Measurements from ENCODE around the gene ZBTB26. TPM values are rescaled to one million over a fixed set of nuclear protein-coding genes. Genes with fewer than 3 reads are reported as not detected.
"Not testable (repeated sequence)": the region's sequence is repeated elsewhere in the genome, so short reads cannot be mapped to it uniquely, and the experiment has no call there.

Gene ZBTB26
- total RNA-seq, 1 donor from 2014 or later: 15.4 TPM

DNA sequence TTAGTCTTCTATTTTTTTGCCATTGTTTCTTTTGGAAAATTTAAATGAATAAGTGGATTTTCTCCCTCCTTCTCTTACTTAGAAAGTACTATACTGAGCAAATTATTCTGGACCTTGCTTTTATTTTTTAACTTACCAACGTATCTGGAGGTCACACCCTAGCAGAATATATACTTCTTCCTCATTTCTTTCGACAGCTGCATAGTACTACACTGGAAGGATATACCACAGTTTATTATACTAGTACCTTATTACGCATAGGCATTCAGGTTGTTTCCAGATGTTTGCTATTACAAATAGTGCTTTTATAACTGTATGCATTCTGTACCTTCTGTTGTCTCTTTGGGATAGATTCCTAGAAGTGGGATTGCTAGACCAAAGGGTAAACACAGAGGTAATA, 42.8 kb downstream of the ZBTB26 start:
- no peak for DNase-seq (ENCODE audit: low spot score, unreplicated experiment)
- peaks cover 24% of the 10 kb centered on the region for H3K36me3 Mint-ChIP-seq (ENCODE audit: insufficient read depth)
- no peaks in the 10 kb centered on the region for H3K27me3 Mint-ChIP-seq
- H3K27ac Mint-ChIP-seq: no peak overlapping the region
- H3K4me3 Mint-ChIP-seq (ENCODE audit: low read depth): no peak overlapping the region
- H3K4me1 Mint-ChIP-seq (ENCODE audit: low read depth): no peaks in the 10 kb centered on the region
- TF ChIP-seq, protein P1, sequence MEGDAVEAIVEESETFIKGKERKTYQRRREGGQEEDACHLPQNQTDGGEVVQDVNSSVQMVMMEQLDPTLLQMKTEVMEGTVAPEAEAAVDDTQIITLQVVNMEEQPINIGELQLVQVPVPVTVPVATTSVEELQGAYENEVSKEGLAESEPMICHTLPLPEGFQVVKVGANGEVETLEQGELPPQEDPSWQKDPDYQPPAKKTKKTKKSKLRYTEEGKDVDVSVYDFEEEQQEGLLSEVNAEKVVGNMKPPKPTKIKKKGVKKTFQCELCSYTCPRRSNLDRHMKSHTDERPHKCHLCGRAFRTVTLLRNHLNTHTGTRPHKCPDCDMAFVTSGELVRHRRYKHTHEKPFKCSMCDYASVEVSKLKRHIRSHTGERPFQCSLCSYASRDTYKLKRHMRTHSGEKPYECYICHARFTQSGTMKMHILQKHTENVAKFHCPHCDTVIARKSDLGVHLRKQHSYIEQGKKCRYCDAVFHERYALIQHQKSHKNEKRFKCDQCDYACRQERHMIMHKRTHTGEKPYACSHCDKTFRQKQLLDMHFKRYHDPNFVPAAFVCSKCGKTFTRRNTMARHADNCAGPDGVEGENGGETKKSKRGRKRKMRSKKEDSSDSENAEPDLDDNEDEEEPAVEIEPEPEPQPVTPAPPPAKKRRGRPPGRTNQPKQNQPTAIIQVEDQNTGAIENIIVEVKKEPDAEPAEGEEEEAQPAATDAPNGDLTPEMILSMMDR (IDR thresholded peaks at IDR 0.05; ENCODE audit: unreplicated experiment): no peak
- no peaks in the 10 kb centered on the region for H3K9me3 Mint-ChIP-seq (ENCODE audit: low read depth)

- H3K36me3 Mint-ChIP-seq (ENCODE audit: insufficient read depth): peaks cover 28% of the 10 kb centered on the region
- no peak for DNase-seq (ENCODE audit: low spot score, unreplicated experiment)
- no peaks in the 10 kb centered on the region for H3K9me3 Mint-ChIP-seq (ENCODE audit: low read depth)
- TF ChIP-seq, protein P1 (IDR thresholded peaks at IDR 0.05; ENCODE audit: unreplicated experiment): no peak
- no peak overlapping the region for H3K27ac Mint-ChIP-seq
- H3K4me1 Mint-ChIP-seq (ENCODE audit: low read depth): no peaks in the 10 kb centered on the region
- no peaks in the 10 kb centered on the region for H3K27me3 Mint-ChIP-seq
- H3K4me3 Mint-ChIP-seq (ENCODE audit: low read depth): no peak overlapping the region
Observed at GRCh38 chr9:122883125-122883524, 48.2 kb downstream of the ZBTB26 start.

DNA sequence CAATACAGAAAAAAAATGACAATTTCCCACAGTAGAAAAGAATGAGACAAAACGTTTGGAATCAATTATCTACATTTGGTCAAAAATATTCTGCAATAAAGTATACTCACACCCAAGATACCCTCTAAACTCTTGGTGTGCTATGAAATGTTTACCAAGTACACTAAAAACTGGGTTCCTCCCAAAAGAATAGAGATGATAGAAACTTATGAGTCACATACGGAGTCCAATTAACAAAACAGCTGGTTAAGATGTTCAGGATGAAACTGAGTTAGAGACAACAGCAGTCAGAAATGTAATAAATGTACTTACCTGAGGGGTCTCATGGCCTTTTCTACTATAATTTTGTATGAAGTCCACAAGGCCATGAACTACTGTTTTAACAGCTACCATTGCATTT, 51.9 kb downstream of the ZBTB26 start:
- Mint-ChIP-seq H3K4me3 (ENCODE audit: low read depth) (no peak overlapping the region), H3K9me3 (ENCODE audit: low read depth) (no peaks in the 10 kb centered on the region), H3K27ac (no peak overlapping the region), H3K4me1 (ENCODE audit: low read depth) (no peaks in the 10 kb centered on the region), H3K36me3 (ENCODE audit: insufficient read depth) (peaks cover 35% of the 10 kb centered on the region), H3K27me3 (no peaks in the 10 kb centered on the region)
- DNase-seq (ENCODE audit: low spot score, unreplicated experiment): no peak
- TF ChIP-seq, protein P1 (IDR thresholded peaks at IDR 0.05; ENCODE audit: unreplicated experiment): no peak

GRCh38 chr9:122875523-122875922, 55.8 kb downstream of the ZBTB26 start:
- Mint-ChIP-seq H3K36me3 (ENCODE audit: insufficient read depth) (peaks cover 48% of the 10 kb centered on the region), H3K27me3 (no peaks in the 10 kb centered on the region)

GRCh38 chr9:122867276-122867675, 64.0 kb downstream of the ZBTB26 start:
- not testable (repeated sequence) for H3K9me3 Mint-ChIP-seq (ENCODE audit: low read depth); H3K27me3 Mint-ChIP-seq; H3K4me3 Mint-ChIP-seq (ENCODE audit: low read depth); H3K4me1 Mint-ChIP-seq (ENCODE audit: low read depth); H3K27ac Mint-ChIP-seq; DNase-seq (ENCODE audit: low spot score, unreplicated experiment)
- peaks cover 56% of the 10 kb centered on the region for H3K36me3 Mint-ChIP-seq (ENCODE audit: insufficient read depth)

More at GRCh38 chr9:122875523-122875922, 55.8 kb downstream of the ZBTB26 start:
- TF ChIP-seq, protein P1 (IDR thresholded peaks at IDR 0.05; ENCODE audit: unreplicated experiment): no peak
- DNase-seq (ENCODE audit: low spot score, unreplicated experiment): no peak
- H3K4me3 Mint-ChIP-seq (ENCODE audit: low read depth): no peak overlapping the region
- no peaks in the 10 kb centered on the region for H3K4me1 Mint-ChIP-seq (ENCODE audit: low read depth)
- H3K9me3 Mint-ChIP-seq (ENCODE audit: low read depth): no peaks in the 10 kb centered on the region
- no peak overlapping the region for H3K27ac Mint-ChIP-seq

- H3K36me3 Mint-ChIP-seq (ENCODE audit: insufficient read depth): peaks cover 50% of the 10 kb centered on the region
- no peak overlapping the region for H3K27ac Mint-ChIP-seq
- no peak overlapping the region for H3K4me3 Mint-ChIP-seq (ENCODE audit: low read depth)
- H3K4me1 Mint-ChIP-seq (ENCODE audit: low read depth): no peaks in the 10 kb centered on the region
- no peak for DNase-seq (ENCODE audit: low spot score, unreplicated experiment)
- TF ChIP-seq, protein P1 (IDR thresholded peaks at IDR 0.05; ENCODE audit: unreplicated experiment): no peak
- H3K9me3 Mint-ChIP-seq (ENCODE audit: low read depth): peaks cover 2% of the 10 kb centered on the region
- H3K27me3 Mint-ChIP-seq: no peaks in the 10 kb centered on the region
Observed at GRCh38 chr9:122866079-122866478, 65.2 kb downstream of the ZBTB26 start.

Data from progenitor cell of endocrine pancreas (in vitro differentiated cells).